ENCODE results near the gene TNIK.

The TNIK gene

DNA sequence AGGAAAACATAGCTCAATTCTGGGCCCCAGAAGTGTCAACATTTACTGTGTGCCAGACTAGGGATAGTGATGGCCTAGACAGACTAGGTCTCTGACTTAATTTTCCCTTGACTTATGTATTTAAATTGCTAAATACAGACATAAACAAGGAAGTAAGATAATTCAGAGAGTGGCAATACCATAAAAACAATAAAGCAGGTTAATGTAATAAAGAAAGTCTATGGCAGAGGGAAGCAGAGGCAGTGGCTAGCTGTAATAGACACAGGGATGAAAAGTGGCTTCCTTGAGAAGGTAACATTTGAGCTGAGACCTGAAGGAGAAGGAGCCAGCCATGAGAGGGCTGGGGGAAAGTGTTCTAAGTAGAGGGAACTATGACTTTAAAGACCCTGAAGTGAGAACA is 95.7 kb downstream of the TNIK start:
- H3K27ac ChIP-seq, result no peak overlapping the region
- TF ChIP-seq, protein P1, sequence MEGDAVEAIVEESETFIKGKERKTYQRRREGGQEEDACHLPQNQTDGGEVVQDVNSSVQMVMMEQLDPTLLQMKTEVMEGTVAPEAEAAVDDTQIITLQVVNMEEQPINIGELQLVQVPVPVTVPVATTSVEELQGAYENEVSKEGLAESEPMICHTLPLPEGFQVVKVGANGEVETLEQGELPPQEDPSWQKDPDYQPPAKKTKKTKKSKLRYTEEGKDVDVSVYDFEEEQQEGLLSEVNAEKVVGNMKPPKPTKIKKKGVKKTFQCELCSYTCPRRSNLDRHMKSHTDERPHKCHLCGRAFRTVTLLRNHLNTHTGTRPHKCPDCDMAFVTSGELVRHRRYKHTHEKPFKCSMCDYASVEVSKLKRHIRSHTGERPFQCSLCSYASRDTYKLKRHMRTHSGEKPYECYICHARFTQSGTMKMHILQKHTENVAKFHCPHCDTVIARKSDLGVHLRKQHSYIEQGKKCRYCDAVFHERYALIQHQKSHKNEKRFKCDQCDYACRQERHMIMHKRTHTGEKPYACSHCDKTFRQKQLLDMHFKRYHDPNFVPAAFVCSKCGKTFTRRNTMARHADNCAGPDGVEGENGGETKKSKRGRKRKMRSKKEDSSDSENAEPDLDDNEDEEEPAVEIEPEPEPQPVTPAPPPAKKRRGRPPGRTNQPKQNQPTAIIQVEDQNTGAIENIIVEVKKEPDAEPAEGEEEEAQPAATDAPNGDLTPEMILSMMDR (conservative IDR thresholded peaks at IDR 0.05), result no peak
- TF ChIP-seq ZFX (IDR thresholded peaks at IDR 0.05), result no peak

DNA sequence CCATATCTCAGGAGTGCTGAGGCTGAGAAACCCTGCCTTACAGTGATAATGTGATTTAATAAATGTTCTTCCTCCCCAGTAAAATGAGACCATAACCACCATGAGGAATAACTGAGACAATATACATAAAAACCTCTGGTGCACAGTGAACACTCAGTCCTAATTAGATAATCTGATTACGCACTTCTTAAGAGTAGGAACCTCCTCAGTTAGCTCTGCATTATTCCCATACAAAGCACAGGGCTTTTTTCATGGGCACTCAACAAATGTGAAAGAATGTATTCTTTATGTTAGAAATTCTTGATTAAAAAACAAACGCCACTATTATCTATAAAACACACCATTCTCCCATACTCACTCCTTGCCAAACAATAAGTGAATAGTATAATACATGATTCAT is 97.0 kb downstream of the TNIK start:
- TF ChIP-seq ZFX (IDR thresholded peaks at IDR 0.05), result no peak
- H3K27ac ChIP-seq, result no peak overlapping the region

- no peak overlapping the region for H3K27ac ChIP-seq
- TF ChIP-seq, protein P1 (conservative IDR thresholded peaks at IDR 0.05), result no peak
- TF ChIP-seq ZFX (IDR thresholded peaks at IDR 0.05), result no peak
Observed at GRCh38 chr3:171362575-171362974, 97.6 kb downstream of the TNIK start.

DNA sequence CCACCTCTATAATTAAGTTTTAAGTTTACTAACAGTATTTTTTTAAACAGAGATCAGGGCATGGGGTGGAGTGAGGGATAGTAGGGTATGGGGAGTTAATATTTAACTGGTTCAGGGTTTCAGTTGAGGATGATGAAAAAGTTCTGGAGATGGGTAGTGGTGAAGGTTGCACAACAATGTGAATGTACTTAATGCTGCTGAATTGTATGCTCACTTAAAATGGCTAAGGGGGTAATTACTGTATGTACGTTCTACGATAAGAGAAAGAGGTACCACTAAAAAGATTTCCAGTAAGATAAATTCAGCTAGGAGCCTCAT is 101.4 kb downstream of the TNIK start:
- no peak for TF ChIP-seq ZFX (IDR thresholded peaks at IDR 0.05)
- TF ChIP-seq, protein P1 (conservative IDR thresholded peaks at IDR 0.05), result no peak
- no peak overlapping the region for H3K27ac ChIP-seq

DNA sequence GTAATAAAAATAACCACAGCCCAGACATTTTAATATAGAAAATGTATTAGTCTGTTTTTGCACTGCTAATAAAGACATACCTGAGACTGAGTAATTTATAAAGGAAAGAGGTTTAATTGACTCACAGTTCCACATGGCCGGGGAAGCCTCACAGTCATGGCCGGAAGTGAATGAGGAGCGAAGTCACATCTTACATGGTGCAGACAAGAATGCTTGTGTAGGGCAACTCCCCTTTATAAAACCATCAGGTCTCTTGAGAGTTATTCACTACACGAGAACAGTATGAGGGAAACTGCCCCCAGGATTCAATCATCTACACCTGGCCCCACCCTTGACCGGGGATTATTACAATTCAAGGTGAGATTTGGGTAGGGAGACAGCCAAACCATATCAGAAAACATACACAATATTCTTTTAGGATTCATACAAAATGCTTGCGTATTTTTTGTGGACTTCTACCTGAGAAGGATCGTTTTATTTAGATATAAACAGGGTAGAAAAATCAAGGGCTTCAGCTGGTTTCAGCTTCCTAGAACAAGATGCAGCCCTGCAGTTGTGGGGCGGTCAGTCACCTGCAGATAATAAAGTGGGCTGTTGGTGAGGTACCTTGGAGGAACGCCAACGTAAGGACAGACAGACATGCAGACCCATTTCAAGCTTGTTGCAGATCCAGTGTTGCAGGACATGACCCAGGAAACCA is 101.9 kb downstream of the TNIK start:
- no peak overlapping the region for H3K27ac ChIP-seq
- no peak for TF ChIP-seq ZFX (IDR thresholded peaks at IDR 0.05)
- TF ChIP-seq, protein P1 (conservative IDR thresholded peaks at IDR 0.05), result no peak

- no peak for TF ChIP-seq ZFX (IDR thresholded peaks at IDR 0.05)
- TF ChIP-seq, protein P1 (conservative IDR thresholded peaks at IDR 0.05), result no peak
- H3K27ac ChIP-seq, result no peak overlapping the region
Observed at GRCh38 chr3:171357721-171358120, 102.5 kb downstream of the TNIK start.

DNA sequence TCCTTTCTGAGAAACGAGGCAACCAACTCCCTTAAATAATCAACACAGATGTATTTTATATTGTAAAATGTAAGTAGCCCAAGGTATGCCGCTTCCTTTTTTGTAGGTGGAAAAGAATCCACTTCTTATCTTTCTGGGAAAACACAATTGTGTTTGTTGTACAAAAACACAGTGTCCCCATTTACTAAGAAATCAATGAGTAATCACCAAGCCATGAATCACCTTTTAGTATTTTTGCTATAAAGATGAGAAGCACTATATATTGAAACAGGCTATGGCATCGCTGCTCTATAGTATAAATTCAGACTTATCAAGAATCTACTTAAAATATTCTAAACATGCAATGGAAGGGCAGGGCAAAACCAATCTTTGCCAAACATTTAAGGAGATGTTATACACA is 104.0 kb downstream of the TNIK start:
- no peak overlapping the region for H3K27ac ChIP-seq
- no peak for TF ChIP-seq ZFX (IDR thresholded peaks at IDR 0.05)
- TF ChIP-seq, protein P1 (conservative IDR thresholded peaks at IDR 0.05), result no peak
